NCI-H526 (cell line): Measurements from ENCODE around the gene ICAM5.

Experiments
- DNase-seq, 2 experiments: peaks; one replicate each; lab custom pipeline; 2025; lab: John Stamatoyannopoulos, UW

The ICAM5 gene

GRCh38 chr19:10292206-10292788 is 2.5 kb downstream of the ICAM5 start:
- peak; percentile 27 to 79 for DNase-seq

GRCh38 chr19:10292789-10293636 is 3.3 kb downstream of the ICAM5 start:
- DNase-seq, result no peak

- no peak for DNase-seq
Measured at GRCh38 chr19:10293637-10294367, 4.0 kb downstream of the ICAM5 start.

- peak in 1 of 2 experiments; percentile 48 for DNase-seq
Measured at GRCh38 chr19:10294368-10294697, 4.6 kb downstream of the ICAM5 start.

- DNase-seq, result no peak
Measured at GRCh38 chr19:10295305-10295846, 5.6 kb downstream of the ICAM5 start.

- DNase-seq, result peak in 1 of 2 experiments; percentile 23
Measured at GRCh38 chr19:10295847-10296591, 6.3 kb downstream of the ICAM5 start.

- no peak for DNase-seq
Measured at GRCh38 chr19:10299545-10300458, 10.1 kb downstream of the ICAM5 start.

GRCh38 chr19:10305139-10305806 is 15.5 kb downstream of the ICAM5 start:
- DNase-seq, result no peak

- DNase-seq, result no peak
Measured at GRCh38 chr19:10306327-10306726, 16.6 kb downstream of the ICAM5 start.

GRCh38 chr19:10309423-10309822 is 19.7 kb downstream of the ICAM5 start, which contains the start of gene ZGLP1:
Gene ZGLP1, minus strand, starts transcription at chr19:10309815.
- no peak for DNase-seq

GRCh38 chr19:10315335-10316214 is 25.8 kb downstream of the ICAM5 start, which contains the start of gene FDX2:
Gene FDX2, minus strand, starts transcription at chr19:10316015. Its CDS starts 19 bp downstream, at chr19:10315996.
- peak; percentile 60 to 91 for DNase-seq

- DNase-seq, result no peak
Measured at GRCh38 chr19:10316229-10317044, 26.7 kb downstream of the ICAM5 start.

GRCh38 chr19:10317045-10317856 is 27.5 kb downstream of the ICAM5 start:
- no peak for DNase-seq

GRCh38 chr19:10317857-10318462 is 28.2 kb downstream of the ICAM5 start:
- DNase-seq, result no peak

GRCh38 chr19:10318807-10319682 is 29.3 kb downstream of the ICAM5 start:
- no peak for DNase-seq
